Measurements from ENCODE around the gene OSMR.
A peak's percentile ranks its signal among the peaks of the same experiment; 100 is the strongest.

OSMR gene

DNA sequence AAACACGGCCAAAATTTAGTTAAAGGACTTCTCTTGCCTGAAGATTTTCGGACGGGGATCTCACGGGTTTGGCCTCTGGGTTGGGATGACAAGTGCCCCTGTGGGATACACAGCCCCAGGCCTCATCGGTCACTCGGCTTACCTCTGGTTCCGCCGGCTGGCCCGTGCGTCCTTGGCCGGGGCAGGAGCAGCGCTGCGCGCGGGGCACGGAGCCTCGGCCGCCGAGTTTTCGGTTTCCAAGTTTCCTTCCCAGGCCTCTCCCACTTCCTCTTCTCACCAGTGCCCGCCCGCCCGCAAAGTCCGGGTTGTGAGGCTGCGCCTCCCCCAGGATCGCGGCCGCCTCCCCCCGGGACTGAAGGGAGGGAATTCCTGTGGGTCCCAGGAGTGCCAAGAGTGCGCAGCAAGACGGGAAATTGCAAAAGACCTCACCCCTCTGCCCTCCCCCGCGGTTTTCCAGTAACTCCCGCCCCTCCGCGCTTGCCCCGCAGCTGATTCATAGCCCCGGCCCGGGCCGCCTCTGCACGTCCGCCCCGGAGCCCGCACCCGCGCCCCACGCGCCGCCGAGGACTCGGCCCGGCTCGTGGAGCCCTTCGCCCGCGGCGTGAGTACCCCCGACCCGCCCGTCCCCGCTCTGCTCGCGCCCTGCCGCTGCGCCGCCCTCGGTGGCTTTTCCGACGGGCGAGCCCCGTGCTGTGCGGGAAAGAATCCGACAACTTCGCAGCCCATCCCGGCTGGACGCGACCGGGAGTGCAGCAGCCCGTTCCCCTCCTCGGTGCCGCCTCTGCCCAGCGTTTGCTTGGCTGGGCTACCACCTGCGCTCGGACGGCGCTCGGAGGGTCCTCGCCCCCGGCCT lies at the start of gene OSMR:
TSS of gene OSMR (plus strand) at position 487 of the 853 bp plus-strand sequence. CDS start 23,033 bp downstream, outside the sequence.
- TF ChIP-seq GATA1 (IDR thresholded peaks at IDR 0.05; ENCODE audit: low read depth, low read length) (no peak), POLR2A (IDR thresholded peaks at IDR 0.05; ENCODE audit: low read length) (no peak)
- DNase-seq: no peak

GRCh38 chr5:38796742-38797108 lies 49.1 kb upstream of the OSMR start:
- TF ChIP-seq GATA1 (IDR thresholded peaks at IDR 0.05; ENCODE audit: low read depth, low read length) (no peak), POLR2A (IDR thresholded peaks at IDR 0.05; ENCODE audit: low read length) (no peak)
- no peak for DNase-seq

DNA sequence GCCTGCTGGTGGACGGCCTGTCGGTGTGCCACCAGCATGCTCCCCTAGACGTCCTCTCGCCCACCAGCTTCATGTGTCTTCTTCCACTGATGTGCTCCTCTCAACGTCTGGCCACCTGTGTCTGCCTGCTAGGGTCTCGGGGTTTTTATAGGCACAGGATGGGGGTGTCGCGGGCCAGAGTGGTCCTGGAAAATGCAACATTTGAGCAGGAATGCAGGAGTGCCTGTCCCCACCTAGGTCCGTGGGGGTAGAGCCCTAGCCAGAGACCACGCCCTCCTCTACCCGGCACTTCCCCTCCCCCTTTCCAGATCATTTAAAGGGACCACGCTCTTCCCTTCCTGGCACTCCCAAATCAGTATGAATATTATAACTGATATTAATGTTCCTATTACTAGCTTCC lies 48.0 kb upstream of the OSMR start:
- no peak for TF ChIP-seq POLR2A (IDR thresholded peaks at IDR 0.05; ENCODE audit: low read length)
- DNase-seq: no peak

DNA sequence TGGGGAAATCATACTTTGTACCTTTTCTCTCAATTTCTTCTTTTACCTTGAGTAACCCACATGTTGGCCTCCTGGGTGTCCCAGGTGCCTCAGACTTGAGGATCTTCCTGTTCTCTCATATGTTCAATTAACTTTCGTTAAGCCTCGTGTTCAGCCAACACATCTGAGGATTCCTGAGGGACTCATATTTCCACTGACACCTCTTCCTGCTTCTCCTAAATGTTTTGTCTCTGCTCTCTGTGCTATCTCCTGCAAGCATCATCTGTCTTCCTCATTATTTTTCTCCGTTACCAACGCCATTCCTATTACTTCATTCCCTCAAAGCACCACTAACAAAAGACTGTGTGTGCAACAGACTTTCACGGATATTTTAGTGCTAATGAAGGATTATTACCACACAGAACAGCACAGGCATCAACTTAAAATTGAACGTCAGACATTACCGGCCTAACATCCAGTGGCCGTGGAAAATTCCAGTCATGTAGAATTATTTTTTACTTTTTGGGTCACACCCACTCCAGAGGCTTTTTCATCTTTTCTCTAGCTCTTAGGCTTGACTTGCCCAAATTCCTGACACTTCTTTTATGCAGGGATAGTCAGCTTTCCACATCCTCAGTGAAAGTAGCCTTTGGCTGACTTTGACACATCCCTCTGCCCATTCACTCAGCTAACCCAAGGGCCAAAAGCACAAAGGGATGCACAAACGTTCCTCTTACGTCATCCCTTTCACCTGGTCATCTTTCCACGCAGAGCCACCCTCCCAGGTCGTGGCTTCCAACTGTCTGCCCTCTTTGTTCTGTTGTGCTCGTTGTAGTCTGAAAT lies 46.0 kb upstream of the OSMR start:
- TF ChIP-seq GATA1 (IDR thresholded peaks at IDR 0.05; ENCODE audit: low read depth, low read length): no peak
- no peak for TF ChIP-seq POLR2A (IDR thresholded peaks at IDR 0.05; ENCODE audit: low read length)
- DNase-seq: no peak

- DNase-seq: no peak
- TF ChIP-seq GATA1 (IDR thresholded peaks at IDR 0.05; ENCODE audit: low read depth, low read length) (no peak), POLR2A (IDR thresholded peaks at IDR 0.05; ENCODE audit: low read length) (no peak)
Measured at GRCh38 chr5:38800515-38800914, 45.3 kb upstream of the OSMR start.

DNA sequence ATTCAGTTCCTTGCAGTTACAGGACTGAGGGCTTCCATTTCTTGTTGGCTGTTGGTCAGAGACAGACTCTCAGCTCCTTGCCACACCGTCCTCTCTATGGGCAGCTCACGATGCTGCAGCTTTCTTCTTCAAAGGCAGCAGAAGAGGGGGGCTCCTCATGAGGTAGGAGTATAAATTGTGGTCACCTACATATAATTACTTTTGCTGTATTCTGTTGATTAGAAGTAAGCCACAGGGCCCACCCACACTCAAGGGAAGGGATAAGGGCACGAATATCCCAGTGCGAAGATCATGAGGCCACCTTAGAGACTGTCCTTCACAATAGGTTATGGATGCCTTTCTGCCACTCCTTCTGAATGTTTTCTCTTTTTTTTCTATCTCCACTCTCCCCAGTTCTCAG lies 43.7 kb upstream of the OSMR start:
- TF ChIP-seq GATA1 (IDR thresholded peaks at IDR 0.05; ENCODE audit: low read depth, low read length): no peak
- no peak for DNase-seq

DNA sequence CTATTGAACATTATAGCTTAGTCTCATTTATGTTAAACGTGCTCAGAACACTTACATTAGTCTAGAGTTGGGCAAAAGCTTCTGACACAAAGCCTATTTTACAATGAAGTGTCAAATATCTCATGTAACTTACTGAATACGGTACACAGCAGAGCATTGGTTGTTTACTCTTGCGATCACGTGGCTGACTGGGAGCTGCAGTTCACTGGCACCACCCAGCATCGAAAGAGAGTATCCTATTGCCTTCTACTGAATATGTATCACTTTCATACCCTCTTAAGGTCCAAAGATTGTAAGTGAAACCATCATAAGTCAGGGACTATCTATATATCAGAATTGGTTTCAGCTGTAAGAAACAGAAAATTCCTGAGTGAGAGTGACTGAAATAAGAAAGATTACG lies 42.6 kb upstream of the OSMR start:
- DNase-seq: no peak
- TF ChIP-seq GATA1 (IDR thresholded peaks at IDR 0.05; ENCODE audit: low read depth, low read length) (no peak), POLR2A (IDR thresholded peaks at IDR 0.05; ENCODE audit: low read length) (no peak)

DNA sequence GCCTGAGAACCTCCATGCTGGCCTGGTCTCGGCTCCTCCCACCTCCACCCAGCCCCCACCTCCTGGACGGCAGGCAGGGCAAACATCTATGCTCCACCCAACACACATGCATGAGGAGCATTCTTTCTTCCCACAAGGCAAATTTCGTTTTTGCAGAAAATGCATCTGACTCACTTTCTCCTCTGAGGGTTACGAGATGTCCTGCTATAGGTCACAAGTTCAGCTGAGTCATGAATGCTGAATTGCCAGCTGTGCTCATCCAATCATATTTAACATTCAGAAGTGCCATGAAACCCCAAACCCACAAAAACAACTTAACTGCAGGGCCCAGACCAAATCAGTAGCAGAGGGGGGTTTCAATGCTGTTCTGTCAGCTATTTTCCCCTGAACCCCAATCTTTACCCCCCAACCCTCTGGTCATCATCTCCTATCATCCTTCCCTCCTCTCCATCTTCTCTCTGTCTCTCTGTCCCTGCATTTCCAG lies 39.0 kb upstream of the OSMR start:
- DNase-seq: no peak
- TF ChIP-seq POLR2A (IDR thresholded peaks at IDR 0.05; ENCODE audit: low read length) (no peak), GATA1 (IDR thresholded peaks at IDR 0.05; ENCODE audit: low read depth, low read length) (no peak)

DNA sequence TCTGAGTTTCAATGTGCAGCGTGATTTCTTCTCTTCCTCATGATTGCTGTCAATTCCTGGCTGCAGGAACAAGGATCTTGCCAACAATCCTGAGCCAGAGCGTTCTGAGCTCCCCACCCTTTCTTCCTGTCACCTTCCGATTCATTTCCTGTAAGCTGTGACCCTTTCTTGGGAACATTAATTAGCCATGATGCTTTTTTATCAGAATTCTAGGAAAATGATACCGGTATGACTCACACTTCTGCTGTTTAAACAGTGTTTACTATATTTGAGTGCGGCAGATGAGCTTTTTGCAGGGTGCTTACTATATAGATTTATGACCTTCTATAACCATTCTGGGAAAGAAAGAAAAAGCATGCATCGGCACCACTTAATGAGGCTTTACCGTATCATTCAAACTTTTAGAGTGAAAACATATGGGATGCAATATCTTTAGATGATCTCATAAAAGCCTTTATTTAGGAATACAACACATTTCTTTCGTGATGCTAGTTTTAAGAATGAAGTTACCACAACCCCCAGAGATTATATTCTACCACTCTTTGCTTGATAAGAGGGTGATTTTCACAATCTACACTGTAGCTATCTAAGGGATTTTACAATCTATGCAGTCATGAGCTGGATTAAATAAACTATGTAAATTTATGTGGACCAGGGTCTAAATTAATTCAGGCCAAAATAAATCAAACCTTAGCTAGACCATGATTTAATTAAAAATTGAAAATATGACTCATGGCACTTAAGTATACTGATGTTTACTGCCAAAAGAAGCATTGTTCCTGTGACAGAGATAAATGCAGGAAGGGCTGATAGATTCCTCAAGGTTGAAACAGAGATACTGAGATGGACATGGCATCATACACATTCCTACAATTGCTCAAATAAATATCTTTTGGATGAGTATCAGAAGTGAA lies 38.0 kb upstream of the OSMR start:
- DNase-seq: no peak
- TF ChIP-seq POLR2A (IDR thresholded peaks at IDR 0.05; ENCODE audit: low read length) (no peak), GATA1 (IDR thresholded peaks at IDR 0.05; ENCODE audit: low read depth, low read length) (no peak)

- no peak for DNase-seq
- no peak for TF ChIP-seq GATA1 (IDR thresholded peaks at IDR 0.05; ENCODE audit: low read depth, low read length)
- no peak for TF ChIP-seq POLR2A (IDR thresholded peaks at IDR 0.05; ENCODE audit: low read length)
Measured at GRCh38 chr5:38808666-38809343, 37.0 kb upstream of the OSMR start.

- DNase-seq: peak; percentile 70 to 73
Measured at GRCh38 chr5:38809388-38810359, 36.1 kb upstream of the OSMR start.

DNA sequence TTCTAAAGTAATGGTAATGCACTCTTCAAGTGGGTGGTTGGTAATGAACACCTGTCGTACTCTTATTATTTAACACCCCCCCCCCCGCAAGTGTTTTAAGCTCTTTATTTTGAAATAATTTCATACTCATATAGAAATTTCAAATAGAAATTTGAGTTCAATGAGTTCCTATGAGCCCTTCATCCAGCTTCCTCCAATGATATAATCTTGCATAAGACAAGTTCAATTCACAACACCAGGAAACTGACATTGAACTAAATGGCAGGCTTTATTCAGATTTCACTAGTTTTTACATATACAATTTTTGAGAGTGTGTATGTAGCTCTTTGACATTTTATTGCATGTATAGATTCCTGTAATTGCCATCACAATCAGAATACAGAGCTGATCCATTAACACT lies 30.9 kb upstream of the OSMR start:
- TF ChIP-seq POLR2A (IDR thresholded peaks at IDR 0.05; ENCODE audit: low read length): no peak
- no peak for TF ChIP-seq GATA1 (IDR thresholded peaks at IDR 0.05; ENCODE audit: low read depth, low read length)
- no peak for DNase-seq

More at GRCh38 chr5:38809388-38810359, 36.1 kb upstream of the OSMR start:
- TF ChIP-seq GATA1 (IDR thresholded peaks at IDR 0.05; ENCODE audit: low read depth, low read length): no peak
- no peak for TF ChIP-seq POLR2A (IDR thresholded peaks at IDR 0.05; ENCODE audit: low read length)

Measured in erythroblast (primary cell).